Measurements from ENCODE around the gene POU2F3. TPM values are rescaled to one million over a fixed set of nuclear protein-coding genes. Genes with fewer than 3 reads are reported as not detected.

POU2F3 gene
- polyA plus RNA-seq, 12 donors, result 0.09 to 38.0 (median 0.40) TPM; not detected in 2

- no peak for DNase-seq
Measured at GRCh38 chr11:120281143-120281795, 41.3 kb downstream of the POU2F3 start.

- no peak for DNase-seq
Measured at GRCh38 chr11:120283124-120283523, 43.2 kb downstream of the POU2F3 start.

- DNase-seq, result no peak
Measured at GRCh38 chr11:120284272-120284671, 44.3 kb downstream of the POU2F3 start.

- DNase-seq, result no peak
Measured at GRCh38 chr11:120285256-120285655, 45.3 kb downstream of the POU2F3 start.

GRCh38 chr11:120288021-120288420 lies 48.1 kb downstream of the POU2F3 start:
- no peak for DNase-seq

GRCh38 chr11:120289426-120289825 lies 49.5 kb downstream of the POU2F3 start:
- DNase-seq, result no peak

GRCh38 chr11:120290956-120291355 lies 51.0 kb downstream of the POU2F3 start:
- no peak for DNase-seq

DNA sequence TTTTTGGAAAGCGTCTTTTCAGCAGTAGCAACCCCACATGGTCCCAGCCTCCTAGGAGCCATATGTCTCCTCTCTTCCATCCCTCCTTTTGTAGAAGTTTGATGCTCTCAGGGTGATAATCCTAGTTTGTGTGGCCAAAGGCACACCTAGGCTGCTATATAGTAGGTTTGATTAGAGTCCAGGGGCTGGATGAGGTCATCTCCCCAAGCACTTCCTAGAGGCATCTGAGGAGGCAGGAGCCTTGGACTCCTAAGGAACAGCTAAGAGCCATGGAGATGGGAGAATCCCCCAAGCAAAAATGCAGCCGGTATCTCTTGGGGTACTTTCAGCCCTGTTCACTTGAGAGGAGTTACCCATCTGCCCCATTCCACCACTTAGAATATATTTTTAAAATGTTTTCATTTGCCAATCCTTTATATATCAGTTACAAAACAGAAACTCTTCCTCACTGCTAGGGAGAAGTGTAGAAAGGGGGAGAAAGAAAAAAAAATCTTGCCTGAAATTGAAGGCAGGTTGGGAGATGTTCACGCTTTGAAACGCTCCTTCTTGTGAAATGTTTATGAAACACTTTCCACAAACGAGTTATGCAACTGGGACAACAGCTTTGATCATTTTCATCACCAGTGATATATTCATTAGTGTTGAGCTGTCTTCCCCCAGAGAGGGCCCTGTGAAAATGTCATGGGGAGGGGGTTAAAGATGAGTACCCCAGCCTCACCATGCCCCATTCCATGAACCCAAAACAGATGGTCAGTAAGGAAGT lies 53.3 kb downstream of the POU2F3 start:
- no peak for DNase-seq

GRCh38 chr11:120294096-120294495 lies 54.2 kb downstream of the POU2F3 start:
- no peak for DNase-seq

DNA sequence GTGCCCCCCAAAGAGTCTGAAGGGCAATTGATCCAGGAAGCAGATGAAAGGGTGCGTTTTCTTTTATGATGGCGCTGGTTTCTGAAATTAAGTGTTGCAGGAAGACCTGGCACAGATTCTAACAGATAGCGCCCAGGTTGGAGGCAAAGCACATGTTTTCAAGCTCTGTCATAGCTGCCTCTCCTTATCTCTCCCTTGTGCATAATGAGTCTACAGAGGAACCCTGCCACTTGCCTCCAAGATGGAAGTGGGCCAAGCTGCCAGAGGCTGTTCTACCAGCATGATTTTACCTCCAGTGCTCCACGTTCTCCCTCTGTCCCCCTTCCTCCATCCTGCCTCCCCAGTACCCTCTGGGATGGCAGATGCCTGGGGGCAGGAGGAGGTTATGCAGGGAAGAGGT lies 55.2 kb downstream of the POU2F3 start:
- no peak for DNase-seq

GRCh38 chr11:120296554-120296953 lies 56.6 kb downstream of the POU2F3 start:
- DNase-seq, result no peak

DNA sequence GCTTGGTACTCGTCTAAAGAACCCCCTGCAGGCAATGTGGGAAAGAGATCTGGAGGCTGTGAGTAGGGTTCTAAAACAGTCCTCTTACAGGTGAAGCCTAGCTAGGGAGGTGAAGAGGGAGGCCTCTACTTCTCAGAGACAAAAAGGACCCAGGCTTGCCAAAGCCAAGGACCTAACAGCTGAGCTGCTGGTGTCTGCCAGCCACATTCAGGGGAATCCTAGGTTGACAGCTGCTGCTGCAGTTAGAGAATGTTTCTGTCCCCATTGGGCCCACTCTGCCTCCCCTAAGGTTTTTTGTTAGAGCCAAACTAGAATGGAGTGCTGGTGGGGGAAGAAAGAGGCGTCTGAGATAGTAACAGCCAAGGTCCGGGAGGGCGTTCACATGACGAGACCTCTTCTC lies 58.5 kb downstream of the POU2F3 start:
- no peak for DNase-seq

DNA sequence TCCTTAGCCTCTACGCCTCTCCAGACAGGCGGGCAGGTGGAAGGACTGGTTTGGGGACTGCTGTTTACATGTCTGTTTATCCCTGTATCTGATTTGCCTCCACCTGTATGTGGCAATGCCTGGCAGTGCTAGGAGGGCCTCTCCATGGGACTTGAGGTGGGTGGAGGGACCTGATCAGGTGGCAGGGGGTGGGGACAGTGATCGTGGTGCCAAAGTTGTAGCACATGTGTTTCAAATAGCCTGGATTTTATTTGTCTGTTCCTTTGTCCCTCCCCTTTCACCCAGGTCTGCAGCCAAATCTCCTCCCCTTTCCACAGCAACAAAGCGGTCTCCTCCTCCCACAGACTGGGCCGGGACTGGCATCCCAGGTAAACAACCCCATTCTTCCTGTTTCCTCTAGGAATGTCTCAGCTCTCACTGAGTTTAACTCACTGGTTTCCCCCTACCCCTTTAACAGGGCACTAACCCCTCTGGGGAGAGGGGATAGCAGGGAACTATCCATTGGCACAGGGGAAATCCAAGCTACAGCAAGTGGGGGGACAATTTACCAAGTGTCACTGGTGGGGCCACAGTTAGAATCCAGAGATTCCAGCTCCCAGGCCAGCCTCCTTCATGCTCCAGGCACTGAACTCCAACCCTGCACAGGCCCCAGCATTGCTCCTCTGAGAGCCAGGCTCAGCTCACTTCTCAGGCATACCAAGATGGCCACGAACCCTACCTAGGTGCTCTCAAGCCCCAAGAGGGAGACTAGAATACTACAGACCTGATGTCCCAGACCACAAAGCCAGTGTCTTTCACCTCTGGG lies 62.3 kb downstream of the POU2F3 start:
- DNase-seq, result no peak

DNA sequence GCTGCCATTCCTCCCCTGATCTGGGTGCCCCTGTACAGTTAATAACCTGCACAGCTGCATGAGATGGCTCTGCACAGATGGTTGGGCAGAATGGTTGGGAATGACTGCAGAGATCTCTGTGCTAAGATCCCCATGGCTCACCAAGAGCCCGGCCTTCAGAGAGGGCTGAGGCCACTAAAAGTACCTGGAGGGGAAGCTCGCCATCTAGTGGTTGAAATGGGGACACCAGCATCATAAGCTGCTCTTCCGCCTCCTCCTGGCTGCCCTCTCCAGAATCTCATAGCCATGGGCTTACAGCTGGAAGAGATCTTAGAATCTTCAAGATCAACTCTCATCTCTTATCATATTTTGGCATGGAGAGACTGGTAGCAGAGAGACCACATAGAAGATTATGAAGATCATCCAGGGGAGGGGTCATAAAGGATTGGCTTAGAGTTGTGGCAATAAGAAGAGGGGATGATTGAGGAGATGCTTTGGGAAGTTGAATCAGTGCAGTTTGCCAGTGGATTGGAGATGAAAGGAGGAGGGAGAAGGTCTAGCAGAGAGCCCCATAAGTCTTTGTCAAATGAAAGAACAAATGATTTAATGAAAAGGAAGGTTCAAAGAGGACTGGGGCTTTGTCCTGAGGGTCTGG lies 63.2 kb downstream of the POU2F3 start:
- peak; percentile 71 for DNase-seq

DNA sequence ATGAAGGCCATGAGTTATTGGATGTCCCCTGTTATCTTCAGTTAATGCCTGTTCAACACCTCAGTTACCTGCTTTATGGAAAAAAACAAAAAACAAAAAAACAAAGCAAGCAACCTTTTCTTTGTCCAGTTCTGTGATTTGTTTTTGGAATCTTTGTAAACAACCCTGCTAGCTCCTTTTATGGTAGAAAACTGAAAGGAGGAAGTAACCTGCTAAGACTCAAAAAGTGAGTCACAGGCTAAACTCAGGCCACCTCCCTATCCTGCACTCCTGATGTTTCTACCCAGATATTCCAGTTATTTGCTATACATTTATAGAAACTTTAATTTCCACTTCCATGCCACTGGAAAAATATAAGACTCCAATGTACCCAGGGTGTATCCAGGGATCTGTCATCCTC lies 64.6 kb downstream of the POU2F3 start:
- no peak for DNase-seq

GRCh38 chr11:120305286-120305685 lies 65.3 kb downstream of the POU2F3 start:
- DNase-seq, result no peak

GRCh38 chr11:120306519-120307242 lies 66.7 kb downstream of the POU2F3 start:
- no peak for DNase-seq

- no peak for DNase-seq
Measured at GRCh38 chr11:120307476-120307875, 67.5 kb downstream of the POU2F3 start.

GRCh38 chr11:120308081-120308480 lies 68.1 kb downstream of the POU2F3 start:
- no peak for DNase-seq

DNA sequence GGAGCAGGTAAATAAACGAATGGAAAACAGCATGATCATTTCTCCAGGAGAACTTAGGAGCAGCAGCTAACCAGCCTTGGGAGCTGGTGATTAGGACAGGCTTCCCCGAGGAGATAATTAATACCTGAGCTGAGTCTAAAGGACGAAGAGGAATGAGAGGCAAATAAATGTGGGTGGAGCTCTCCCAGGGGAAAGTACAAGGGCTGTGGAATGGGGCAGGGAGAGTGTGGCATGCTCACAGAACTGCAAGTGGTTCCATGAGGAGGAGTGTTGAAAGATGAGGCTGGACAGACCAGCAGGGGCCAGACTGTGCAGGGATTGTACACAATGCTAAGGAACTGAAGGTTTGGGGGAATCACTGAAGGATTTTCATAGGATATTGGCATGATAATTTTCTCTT lies 70.9 kb downstream of the POU2F3 start:
- no peak for DNase-seq

GRCh38 chr11:120314861-120315260 lies 74.9 kb downstream of the POU2F3 start:
- no peak for DNase-seq
